GM18951 (cell line): ENCODE results near the gene DACH1.

Source experiments
- POLR2A ChIP-seq: IDR thresholded peaks from 4 replicates; pipeline ENCODE4 v1.6.1; 2011; ENCODE audit warnings: mild to moderate bottlenecking; ENCODE audit not compliant: insufficient read length, insufficient read depth; ENCODE audit errors: extremely low read depth
- in situ Hi-C: fragments of 300-500 bp; cut with MboI; formaldehyde crosslinking; loops from one replicate; pipeline ENCODE4 v1.12.0; 2022; ENCODE audit warnings: low sequenced_read_pairs, mixed read lengths, inconsistent platforms; ENCODE audit not compliant: unreplicated experiment

The DACH1 gene

GRCh38 chr13:71395053-71395452 is 472.0 kb downstream of the DACH1 start:
- no peak for TF ChIP-seq POLR2A
- in situ Hi-C loops, result no loop called here

GRCh38 chr13:71394176-71394575 is 472.8 kb downstream of the DACH1 start:
- in situ Hi-C loops, result no loop called here
- no peak for TF ChIP-seq POLR2A
